HG03066 (cell line): ENCODE data around the gene ZNF579.
"Not testable (repeated sequence)": the region's sequence is repeated elsewhere in the genome, so short reads cannot be mapped to it uniquely, and the experiment has no call there.

Experiments
- ATAC-seq: cut with Tn5 transposase; IDR thresholded peaks from one replicate; pipeline ENCODE4 v1.9.1; 2021; ENCODE audit warnings: low read depth; ENCODE audit not compliant: unreplicated experiment

The ZNF579 gene

GRCh38 chr19:55542292-55542855 lies 38.3 kb downstream of the ZNF579 start:
- no peak for ATAC-seq

GRCh38 chr19:55541091-55541490 lies 39.6 kb downstream of the ZNF579 start:
- ATAC-seq, result no peak

GRCh38 chr19:55540619-55541018 lies 40.0 kb downstream of the ZNF579 start:
- ATAC-seq, result no peak

GRCh38 chr19:55539090-55539984 lies 41.3 kb downstream of the ZNF579 start:
- ATAC-seq, result no peak

GRCh38 chr19:55538132-55538531 lies 42.5 kb downstream of the ZNF579 start:
- ATAC-seq, result no peak

GRCh38 chr19:55537741-55538111 lies 42.9 kb downstream of the ZNF579 start:
- no peak for ATAC-seq

- no peak for ATAC-seq
Measured at GRCh38 chr19:55536951-55537740, 43.5 kb downstream of the ZNF579 start, which contains the start of gene SBK2. TSS of gene SBK2 (minus strand) at chr19:55537133. CDS start at chr19:55536294, 839 bp downstream.

- ATAC-seq, result no peak
Measured at GRCh38 chr19:55536366-55536765, 44.3 kb downstream of the ZNF579 start.

GRCh38 chr19:55535965-55536350 lies 44.7 kb downstream of the ZNF579 start:
- no peak for ATAC-seq

GRCh38 chr19:55535173-55535964 lies 45.3 kb downstream of the ZNF579 start:
- no peak for ATAC-seq

GRCh38 chr19:55534280-55534679 lies 46.4 kb downstream of the ZNF579 start:
- ATAC-seq, result not testable (repeated sequence)

GRCh38 chr19:55530996-55531395 lies 49.7 kb downstream of the ZNF579 start:
- no peak for ATAC-seq

- no peak for ATAC-seq
Measured at GRCh38 chr19:55529636-55530234, 50.9 kb downstream of the ZNF579 start.

GRCh38 chr19:55528030-55528803 lies 52.4 kb downstream of the ZNF579 start:
- ATAC-seq, result no peak

- ATAC-seq, result no peak
Measured at GRCh38 chr19:55527197-55528029, 53.2 kb downstream of the ZNF579 start.
